ENCODE data around the gene GPRIN1.
"Not testable (repeated sequence)": the region's sequence is repeated elsewhere in the genome, so short reads cannot be mapped to it uniquely, and the experiment has no call there.

GPRIN1 gene

GRCh38 chr5:176565760-176566288, 44.1 kb downstream of the GPRIN1 start:
- DNase-seq, result no peak

GRCh38 chr5:176564002-176564401, 46.0 kb downstream of the GPRIN1 start:
- no peak for DNase-seq

- no peak for DNase-seq
Measured at GRCh38 chr5:176562189-176562588, 47.8 kb downstream of the GPRIN1 start.

- no peak for DNase-seq
Measured at GRCh38 chr5:176561259-176561658, 48.7 kb downstream of the GPRIN1 start.

- no peak for DNase-seq
Measured at GRCh38 chr5:176560364-176560763, 49.6 kb downstream of the GPRIN1 start.

GRCh38 chr5:176559683-176560082, 50.3 kb downstream of the GPRIN1 start:
- DNase-seq, result no peak

GRCh38 chr5:176557846-176558245, 52.1 kb downstream of the GPRIN1 start:
- DNase-seq, result no peak

- DNase-seq, result no peak
Measured at GRCh38 chr5:176553260-176554085, 56.5 kb downstream of the GPRIN1 start.

- no peak for DNase-seq
Measured at GRCh38 chr5:176552332-176552869, 57.6 kb downstream of the GPRIN1 start.

GRCh38 chr5:176550937-176551336, 59.0 kb downstream of the GPRIN1 start:
- DNase-seq, result not testable (repeated sequence)

- peak; percentile 47 for DNase-seq
Measured at GRCh38 chr5:176550275-176550831, 59.6 kb downstream of the GPRIN1 start.

GRCh38 chr5:176549871-176550270, 60.1 kb downstream of the GPRIN1 start:
- DNase-seq, result no peak

- no peak for DNase-seq
Measured at GRCh38 chr5:176548967-176549444, 61.0 kb downstream of the GPRIN1 start, which contains the start of gene CDHR2. Gene CDHR2, plus strand, starts transcription at chr5:176549342. Its CDS starts 16,011 bp downstream, at chr5:176565353.

GRCh38 chr5:176547802-176548201, 62.2 kb downstream of the GPRIN1 start:
- peak; percentile 47 for DNase-seq
